ENCODE results near the gene RAB34.

DNA sequence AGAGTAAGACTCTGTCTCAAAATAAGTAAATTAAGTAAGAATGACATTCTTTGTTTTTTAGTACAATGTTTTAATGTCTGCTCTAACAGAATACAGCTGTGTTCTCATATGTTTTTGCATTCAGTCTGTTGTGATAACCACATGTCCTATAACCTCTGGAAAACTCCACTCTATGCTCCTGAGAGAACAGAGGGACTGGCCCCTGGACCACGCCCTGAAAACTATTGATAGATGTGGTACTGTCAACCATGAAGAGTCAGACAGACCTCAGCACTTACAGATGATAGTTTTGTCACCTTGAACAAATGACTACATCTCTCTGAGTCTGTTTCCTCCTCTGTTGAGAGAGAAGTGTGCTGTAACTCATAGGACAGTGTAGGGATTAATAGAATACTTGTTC lies 47.8 kb downstream of the RAB34 start:
- TF ChIP-seq, protein P1, sequence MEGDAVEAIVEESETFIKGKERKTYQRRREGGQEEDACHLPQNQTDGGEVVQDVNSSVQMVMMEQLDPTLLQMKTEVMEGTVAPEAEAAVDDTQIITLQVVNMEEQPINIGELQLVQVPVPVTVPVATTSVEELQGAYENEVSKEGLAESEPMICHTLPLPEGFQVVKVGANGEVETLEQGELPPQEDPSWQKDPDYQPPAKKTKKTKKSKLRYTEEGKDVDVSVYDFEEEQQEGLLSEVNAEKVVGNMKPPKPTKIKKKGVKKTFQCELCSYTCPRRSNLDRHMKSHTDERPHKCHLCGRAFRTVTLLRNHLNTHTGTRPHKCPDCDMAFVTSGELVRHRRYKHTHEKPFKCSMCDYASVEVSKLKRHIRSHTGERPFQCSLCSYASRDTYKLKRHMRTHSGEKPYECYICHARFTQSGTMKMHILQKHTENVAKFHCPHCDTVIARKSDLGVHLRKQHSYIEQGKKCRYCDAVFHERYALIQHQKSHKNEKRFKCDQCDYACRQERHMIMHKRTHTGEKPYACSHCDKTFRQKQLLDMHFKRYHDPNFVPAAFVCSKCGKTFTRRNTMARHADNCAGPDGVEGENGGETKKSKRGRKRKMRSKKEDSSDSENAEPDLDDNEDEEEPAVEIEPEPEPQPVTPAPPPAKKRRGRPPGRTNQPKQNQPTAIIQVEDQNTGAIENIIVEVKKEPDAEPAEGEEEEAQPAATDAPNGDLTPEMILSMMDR (IDR thresholded peaks at IDR 0.05) = no peak
- no peak for TF ChIP-seq POLR2AphosphoS5 (IDR thresholded peaks at IDR 0.05)

All from sigmoid colon (tissue), 4 donors.